Colon (tissue), 2 donors: Measurements from ENCODE around the gene FNIP2.
"Not testable (repeated sequence)": the region's sequence is repeated elsewhere in the genome, so short reads cannot be mapped to it uniquely, and the experiment has no call there.

Experiments used
- FAIRE-seq: peaks from 2 replicates; lab custom pipeline; 2012; peaks lifted over from hg19 to GRCh38; lab: Jason Lieb, UNC
- donor health status: control.
- donor health status: control.

The FNIP2 gene

DNA sequence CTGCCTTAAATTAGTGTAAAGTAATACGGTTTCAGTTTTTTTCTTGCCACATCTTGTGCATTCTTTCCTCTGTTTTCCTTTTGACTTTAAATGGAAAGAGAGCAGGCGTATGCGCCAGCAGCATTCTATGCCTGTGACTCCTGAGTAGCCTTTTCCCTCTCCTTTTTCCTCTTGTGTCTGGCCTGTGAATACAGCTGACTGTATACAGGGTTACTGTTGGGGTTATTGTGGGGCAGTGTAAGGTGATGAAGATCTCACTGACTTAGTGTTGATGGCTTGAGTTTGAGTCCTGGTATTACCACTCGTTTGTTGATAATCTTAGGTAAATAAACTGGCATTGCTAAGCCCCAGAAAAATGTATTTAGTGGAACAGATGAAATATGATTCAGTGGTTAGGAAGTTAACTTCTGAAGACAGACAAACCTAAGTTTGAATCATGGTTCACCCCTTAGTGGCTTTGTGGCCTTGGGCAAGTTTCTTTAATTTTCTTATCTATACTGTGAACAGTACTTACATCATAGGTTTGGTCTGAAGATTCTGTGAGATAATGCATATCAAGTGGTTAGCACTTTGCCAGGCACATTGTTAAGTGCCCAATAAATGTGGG lies 105.1 kb downstream of the FNIP2 start:
- no peak for FAIRE-seq

DNA sequence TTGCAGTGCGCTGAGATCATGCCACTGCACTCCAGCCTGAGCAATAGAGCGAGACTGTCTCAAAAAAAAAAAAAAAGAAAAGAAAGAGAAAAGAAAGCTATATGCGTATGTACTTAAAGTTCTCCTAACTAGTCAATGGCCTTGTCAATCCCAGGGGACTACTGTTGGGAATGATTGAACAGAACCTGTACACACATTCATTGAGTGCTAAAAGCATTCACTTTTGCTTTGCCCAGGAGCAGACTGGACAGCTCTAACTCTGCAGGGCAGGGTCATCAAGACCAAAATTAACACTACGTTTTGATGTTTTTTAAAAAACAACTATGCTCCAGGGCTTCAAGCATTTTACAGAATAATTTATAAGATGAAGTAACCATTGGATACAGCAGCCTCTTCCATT lies 106.2 kb downstream of the FNIP2 start:
- FAIRE-seq, result no peak

DNA sequence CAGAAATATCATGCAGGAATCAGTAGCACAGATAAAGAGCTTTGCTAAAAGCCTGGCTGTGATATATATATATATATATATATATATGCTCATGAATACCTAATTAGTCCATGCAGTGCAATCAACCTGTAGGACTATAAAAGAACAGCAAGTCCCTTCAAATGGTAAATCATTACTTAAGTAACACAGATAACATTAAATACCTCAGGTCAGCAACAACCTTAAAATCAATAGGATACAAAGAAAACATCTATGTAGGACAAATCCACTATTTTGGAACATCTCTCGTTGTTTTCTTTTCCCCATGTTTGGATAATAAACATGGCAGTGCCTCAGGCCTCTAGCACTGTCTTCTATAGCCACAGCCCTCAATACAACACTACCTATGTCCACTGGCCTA lies 106.6 kb downstream of the FNIP2 start:
- no peak for FAIRE-seq

DNA sequence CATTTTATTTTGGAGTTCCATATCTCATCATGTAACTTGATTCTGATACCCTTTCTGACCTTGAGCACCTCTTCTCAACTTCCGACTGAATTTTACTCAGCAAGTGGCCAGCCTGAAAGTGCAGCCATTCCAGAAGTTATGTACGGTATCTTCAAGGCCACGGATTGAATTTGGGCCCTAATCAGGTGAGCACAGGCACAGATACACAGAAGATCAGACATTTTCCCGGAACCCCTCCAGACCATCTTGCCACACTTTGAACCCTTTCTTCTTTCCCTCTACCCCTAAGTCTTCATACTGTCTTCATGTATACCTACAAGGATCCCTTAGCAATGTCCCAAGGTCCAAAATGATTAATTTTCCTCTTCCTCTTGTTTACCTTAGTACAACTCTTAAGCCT lies 108.2 kb downstream of the FNIP2 start:
- no peak for FAIRE-seq

DNA sequence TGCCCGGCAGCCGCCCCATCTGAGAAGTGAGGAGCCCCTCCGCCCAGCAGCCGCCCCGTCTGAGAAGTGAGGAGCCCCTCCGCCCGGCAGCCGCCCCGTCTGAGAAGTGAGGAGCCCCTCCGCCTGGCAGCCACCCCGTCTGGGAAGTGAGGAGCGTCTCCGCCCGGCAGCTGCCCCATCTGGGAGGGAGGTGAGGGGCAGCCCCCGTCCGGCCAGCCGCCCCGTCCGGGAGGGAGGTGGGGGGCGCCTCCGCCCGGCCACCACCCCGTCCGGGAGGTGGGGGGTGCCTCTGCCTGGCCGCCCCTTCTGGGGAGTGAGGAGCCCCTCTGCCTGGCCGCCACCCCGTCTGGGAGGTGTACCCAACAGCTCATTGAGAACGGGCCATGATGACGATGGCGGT lies 113.3 kb downstream of the FNIP2 start:
- not testable (repeated sequence) for FAIRE-seq

DNA sequence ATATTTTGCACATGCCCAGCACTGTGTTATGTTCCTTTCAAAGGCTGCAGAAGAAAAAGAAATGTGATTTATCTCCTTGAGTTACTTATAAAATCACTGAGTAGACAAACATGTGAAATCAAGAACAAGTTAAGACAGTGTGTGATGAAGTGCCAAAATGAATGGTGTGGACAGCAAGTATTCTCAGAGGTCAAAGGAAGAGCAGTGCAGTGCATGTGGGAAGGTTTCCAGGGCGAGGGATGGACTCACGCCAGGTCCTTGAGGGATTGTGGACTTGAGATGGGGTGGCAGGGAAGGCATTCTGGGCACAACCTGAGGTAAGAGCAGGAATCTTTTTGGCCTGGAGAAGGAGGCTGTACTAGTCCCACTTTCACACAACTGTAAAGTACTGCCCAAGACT lies 115.5 kb downstream of the FNIP2 start:
- FAIRE-seq, result no peak

DNA sequence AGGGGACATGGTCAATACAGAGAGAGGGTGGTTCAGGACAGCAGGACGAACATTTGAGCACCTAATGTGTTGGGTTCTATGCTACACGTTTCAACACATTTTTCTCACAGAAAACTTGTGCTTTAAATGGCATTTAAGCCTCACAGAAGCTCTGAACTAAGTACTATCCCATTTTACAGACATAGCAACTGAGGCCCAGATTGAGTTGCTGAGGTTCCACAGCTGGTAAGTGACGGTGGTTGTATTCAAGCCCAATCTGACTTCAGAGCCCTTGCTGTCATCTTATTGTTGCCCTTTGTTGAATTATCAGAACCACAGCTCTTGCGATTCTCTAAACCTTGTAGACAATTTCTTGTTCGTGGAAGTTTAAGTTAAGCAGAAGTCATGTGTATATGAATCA lies 116.7 kb downstream of the FNIP2 start:
- FAIRE-seq, result no peak

DNA sequence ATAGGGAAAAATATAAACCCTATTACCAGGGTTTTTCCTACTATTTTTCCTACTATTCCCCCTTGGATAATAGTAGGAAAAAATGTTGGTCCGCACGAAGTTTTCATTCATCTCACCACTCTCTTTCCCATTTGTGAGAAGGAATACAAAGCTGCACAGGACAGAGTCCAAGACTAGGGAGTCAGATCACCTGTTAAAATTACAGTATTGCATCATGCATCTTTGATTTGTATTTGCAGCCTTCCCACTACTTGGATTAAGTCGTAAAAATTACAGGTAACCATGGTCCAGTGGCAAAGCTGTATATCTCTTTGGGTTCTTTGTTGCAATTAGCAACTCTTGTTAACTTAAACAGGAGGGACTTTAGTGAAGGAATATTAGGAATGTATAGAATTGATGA lies 121.5 kb downstream of the FNIP2 start:
- FAIRE-seq, result no peak

DNA sequence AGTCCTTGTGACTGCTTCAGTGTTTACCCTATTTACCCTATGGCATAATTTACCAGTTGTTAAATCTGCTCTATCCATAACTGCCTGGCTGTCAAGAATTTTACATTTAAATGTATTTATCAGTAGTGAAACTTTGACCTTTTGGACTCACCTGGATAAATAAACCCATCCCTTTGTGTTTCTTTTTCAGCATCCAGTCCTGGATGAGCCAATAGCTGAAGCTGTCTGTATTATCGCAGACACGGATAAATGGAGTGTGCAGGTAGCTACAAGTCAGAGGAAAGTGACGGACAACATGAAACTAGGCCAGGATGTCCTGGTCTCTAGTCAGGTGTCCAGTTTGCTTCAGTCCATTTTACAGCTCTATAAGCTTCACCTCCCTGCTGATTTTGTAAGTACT lies 122.4 kb downstream of the FNIP2 start:
- no peak for FAIRE-seq

DNA sequence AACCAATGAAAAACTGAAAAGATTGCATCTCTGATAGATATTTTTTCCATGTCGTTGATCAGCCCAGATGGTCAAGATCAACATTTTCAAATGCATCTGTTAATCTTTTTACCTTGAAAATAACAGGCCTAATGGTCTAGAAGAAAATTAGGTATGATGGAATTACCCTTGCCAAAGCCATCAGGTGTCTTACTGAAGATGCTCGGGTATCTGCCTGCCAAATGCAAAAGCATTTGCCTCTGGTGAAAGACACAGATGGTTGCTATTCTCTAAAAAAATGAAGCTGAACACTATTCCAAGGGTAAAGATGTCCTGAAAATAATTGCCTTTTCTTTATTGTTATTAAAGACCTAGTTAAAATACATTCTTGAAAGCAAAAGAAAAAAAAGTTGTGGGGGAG lies 126.0 kb downstream of the FNIP2 start:
- no peak for FAIRE-seq

DNA sequence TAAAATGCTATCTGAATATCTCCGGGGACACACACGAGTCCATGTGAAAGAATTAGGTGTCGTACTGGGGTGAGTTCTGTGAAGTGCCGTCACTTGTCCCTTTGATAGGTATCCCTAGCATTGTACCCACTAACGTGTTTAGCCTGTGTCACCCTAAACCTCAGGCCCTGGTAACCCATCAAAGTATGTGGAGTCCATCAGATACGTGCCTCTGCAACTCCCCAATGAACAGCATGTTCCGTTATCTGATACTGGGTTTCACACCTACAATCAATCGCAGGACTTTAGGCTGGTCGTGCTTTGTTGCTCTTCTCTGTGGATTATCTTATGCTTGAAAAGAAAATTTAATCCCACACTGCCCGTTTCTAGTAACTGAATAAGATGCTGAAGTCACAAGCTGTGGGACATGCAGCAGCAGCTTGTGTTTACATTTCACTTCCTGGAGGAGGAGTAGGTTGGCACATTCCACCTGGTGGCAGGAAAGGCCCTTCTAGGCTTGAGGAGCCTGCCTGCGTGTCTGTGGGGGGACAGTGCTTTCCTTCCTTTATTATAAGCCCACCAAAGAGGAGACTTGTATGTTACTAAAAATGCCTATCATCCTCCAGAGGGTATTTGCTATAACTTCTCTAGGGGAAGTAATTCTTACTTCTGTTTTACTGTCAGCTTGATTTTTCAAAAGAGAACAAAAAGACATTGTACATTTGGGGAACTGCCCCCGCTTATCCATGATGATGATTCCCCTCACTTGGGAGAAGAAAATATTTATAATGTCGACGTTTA lies 127.2 kb downstream of the FNIP2 start:
- FAIRE-seq, result no peak

DNA sequence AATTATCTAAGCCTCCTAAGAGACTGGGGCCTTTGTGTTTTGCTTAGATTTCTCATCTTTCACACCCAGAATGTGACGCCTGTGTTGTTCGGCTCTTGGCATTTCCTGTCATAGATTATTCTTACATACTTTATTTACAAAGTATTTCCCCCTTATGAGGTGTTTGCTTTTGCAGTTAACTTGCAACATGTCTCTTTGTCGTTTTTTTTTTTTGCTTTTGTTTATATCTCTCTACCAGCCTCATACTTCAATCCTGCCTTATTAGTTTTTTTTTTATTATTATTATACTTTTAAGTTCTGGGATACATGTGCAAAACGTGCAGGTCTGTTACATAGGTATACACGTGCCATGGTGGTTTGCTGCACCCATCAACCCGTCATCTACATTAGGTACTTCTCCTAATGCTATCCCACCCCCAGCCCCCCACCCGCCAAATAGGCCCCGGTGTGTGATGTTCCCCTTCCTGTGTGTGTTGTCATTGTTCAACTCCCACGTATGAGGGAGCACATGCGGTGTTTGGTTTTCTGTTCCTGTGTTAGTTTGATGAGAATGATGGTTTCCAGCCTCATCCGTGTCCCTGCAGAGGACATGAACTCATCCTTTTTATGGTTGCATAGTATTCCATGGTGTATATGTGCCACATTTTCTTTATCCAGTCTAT lies 127.9 kb downstream of the FNIP2 start:
- not testable (repeated sequence) for FAIRE-seq

DNA sequence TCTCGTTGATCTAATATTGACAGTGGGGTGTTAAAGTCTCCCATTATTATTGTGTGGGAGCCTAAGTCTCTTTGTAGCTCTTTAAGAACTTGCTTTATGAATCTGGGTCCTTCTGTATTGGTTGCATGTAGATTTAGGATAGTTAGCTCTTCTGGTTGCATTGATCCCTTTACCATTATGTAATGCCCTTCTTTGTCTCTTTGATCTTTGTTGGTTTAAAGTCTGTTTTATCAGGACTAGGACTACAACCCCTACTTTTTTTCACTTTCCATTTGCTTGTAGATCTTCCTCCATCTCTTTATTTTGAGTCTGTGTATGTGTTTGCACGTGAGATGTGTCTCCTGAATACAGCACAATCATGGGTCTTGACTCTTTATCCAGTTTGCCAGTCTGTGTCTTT lies 131.6 kb downstream of the FNIP2 start:
- FAIRE-seq, result not testable (repeated sequence)

DNA sequence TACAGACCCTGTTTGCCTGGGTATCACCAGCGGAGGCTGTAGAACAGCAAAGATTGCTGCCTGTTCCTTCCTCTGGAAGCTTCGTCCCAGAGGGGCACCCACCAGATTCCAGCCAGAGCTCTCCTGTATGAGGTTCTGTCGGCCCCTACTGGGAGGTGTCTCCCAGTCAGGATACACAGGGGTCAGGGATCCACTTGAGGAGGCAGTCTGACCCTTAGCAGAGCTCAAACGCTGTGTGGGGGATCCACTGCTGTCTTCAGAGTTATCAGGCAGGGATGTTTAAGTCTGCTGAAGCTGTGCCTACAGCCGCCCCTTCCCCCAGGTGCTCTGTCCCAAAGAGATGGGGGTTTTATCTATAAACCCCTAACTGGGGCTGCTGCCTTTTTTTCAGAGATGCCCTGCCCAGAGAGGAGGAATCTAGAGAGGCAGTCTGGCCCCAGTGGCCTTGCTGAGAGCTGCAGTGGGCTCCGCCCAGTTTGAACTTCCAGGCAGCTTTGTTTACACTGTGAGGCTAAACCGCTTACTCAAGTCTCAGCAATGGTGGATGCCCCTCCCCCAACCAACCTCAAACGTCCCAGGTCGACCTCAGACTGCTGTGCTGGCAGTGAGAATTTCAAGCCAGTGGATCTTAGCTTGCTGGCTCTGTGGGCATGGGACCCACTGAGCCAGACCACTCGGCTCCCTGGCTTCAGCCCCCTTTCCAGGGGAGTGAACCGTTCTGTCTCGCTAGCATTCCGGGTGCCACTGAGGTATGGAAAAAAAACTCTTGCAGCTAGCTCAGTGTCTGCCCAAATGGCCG lies 133.7 kb downstream of the FNIP2 start:
- FAIRE-seq, result not testable (repeated sequence)

DNA sequence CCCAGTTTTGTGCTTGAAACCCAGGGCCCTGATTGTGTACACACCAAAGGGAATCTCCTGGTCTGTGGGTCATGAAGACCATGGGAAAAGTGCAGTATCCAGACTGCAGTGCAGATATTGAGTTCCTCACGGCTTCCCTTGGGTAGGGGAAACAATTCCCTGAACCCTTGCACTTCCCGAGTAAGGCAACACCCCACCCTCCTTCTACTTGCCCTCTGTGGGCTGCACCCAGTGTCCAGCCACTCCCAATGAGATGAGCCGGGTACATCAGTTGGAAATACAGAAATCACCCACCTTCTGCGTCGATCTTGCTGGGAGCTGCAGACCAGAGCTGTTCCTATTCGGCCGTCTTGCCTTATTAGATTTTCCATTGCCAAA lies 134.2 kb downstream of the FNIP2 start:
- FAIRE-seq, result no peak

DNA sequence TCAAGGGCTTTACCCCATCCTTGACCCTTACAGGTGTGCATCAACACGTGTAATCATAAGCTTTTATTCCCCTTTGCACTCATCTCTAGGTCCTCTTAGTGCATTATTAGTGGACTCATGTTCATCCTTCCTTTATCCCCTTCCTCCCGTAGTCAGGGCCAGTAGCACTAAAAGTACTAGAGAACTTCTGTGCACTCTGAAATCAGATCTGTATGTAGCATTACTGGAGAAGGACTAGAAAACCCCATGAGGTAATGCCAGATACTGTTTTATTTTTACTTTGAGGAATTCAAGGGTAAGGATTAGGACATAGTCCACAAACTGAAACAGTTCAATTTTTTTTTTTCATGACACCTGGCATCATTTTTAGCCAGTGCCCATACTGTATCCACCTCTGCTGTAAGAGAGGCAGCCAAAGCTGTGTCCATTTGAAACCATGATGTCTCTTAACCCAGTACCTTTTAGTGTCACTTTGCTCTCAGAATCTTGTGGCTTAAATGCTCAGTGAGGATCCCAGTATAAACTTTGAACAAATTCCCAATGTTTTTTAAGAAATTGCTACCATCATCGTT lies 134.7 kb downstream of the FNIP2 start:
- no peak for FAIRE-seq

DNA sequence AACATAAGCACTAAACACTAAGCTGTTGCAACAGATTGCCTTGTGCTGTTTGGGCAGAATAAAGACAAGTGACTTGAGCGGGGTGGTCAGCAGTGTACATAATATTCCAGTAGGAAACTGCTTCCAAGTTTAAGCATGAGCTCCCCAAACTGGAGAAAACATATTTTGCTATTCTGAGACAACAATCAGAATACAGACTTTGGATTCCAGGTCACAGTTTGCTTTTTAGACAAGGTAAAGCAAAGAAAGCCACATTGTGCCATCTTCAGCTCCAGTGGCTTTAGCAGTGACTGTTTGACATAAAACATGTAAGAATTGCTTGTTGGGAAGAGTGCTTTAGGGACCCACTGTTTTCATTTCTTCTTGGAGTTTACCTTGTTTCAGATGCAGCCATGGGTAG lies 136.0 kb downstream of the FNIP2 start:
- no peak for FAIRE-seq

DNA sequence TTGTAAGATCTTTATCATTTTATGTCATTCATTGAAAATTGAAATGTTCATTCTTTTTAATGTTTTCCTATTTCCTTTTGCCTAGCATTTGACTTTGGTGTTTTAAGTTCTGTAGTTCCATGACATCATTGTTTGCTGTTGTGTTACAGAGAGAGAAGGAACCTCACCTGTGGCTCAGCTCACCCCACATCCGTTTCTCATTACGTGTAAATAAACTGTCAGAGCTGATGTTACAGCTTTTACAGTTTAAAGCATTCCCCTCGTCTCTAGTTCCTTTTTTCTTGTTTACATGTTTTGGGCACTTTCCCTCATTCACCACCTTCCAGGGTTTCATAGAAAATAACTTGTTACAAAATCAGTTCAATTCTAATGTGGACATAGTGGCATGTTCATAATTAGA lies 137.2 kb downstream of the FNIP2 start:
- FAIRE-seq, result no peak

DNA sequence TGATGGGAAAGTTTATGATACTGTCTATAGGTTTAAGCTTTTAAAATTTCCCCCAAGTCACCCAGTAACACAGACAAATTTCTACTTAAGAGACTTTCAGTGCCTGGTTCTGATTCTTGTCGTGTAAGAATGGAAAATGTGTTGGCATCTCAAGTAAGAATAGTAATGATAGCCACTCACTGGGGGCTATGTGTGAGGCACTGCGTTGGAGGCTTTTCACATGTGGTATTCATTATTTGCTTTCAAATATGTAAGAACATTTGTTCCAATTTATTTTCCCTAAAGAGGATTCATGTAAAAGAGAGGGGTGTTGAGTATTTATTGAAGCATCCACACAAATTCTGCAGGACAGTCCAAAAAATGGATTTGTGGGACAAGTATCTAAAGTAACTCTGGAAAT lies 143.6 kb downstream of the FNIP2 start:
- no peak for FAIRE-seq

DNA sequence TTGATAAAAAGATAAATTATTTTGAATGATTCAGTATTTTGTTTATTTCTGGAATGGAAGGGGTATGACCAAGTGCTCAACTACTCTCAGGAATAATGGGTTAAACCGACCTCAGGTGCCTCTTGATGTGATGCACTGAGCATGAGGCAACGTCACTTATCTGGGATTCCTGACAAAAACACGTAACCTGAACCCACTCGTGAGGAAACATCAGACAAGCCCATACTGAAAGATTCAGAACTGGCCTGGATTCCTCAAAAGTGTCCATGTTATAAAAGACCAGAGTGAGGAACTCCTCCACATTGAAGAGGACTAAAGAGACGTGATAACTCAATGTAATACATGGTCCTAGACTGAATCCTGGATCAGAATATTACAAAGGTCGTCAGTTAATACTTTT lies 144.0 kb downstream of the FNIP2 start:
- no peak for FAIRE-seq

DNA sequence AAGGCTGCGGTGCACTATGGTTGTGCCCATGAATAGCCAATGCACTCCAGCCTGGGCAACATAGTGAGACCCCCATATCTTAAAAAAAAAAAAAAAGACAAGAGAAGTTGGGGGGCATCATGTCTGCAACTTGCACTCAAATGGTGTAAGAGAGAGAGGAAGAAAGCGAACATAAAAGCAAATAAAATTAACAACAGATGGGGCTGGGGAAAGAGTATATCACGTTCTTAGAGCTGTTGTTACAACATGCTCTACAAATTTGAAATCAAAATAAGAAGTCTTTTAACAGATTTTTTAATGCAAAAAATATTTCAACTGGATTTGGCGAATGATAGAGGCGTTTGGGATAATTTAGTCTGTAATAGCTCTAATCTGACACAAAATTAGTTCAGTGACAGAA lies 144.9 kb downstream of the FNIP2 start:
- FAIRE-seq, result no peak

DNA sequence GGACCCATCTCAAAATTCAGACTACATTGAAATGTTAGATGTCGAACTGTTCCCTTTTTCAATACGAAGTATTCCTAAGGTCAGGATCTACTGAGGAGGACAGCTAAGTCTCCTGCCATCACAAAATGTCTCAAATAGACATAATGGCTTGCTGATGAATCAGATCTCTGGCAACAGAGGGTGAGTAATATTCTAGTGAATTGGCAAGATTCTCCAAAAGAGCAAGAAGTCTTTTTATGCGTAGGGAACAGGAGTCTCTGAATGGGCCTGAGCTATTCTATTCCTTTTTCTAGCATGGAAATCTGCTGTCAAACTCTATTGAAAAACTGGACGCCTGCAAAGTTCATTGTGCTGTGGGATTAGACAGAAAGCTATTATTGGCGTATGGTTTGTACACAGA lies 145.4 kb downstream of the FNIP2 start:
- FAIRE-seq, result no peak
